Measurements from ENCODE around the gene SORCS2. TPM values are rescaled to one million over a fixed set of nuclear protein-coding genes. Genes with fewer than 3 reads are reported as not detected.

The SORCS2 gene
- total RNA-seq, 4 donors from 2014 or later, result 0.19 to 0.85 (median 0.66) TPM

- TF ChIP-seq CTCF (IDR thresholded peaks at IDR 0.05; ENCODE audit: low read depth), result no peak
These were observed 558.6 kb downstream of the SORCS2 start for GRCh38 chr4:7750972-7751371.

DNA sequence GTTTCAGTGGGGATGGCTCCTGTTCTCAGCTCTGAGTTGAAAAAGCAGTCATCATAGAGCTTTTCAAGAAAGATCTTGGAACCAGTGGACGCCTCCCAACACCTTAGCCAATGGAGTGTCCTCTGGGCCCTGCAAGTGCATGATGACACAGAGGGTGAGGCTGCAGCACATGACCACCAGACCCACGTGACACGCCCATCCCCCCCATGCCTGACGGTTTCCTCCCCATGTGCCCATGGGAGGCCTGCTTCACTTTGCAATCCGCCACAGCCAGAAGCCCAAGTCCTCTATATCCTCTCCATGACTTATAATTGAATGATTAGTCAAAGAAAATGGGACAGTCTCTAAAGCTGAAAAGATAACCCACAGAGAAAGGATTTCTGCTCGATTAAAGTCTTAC is 560.3 kb downstream of the SORCS2 start:
- TF ChIP-seq CTCF (IDR thresholded peaks at IDR 0.05; ENCODE audit: low read depth), result no peak

- no peak for TF ChIP-seq CTCF (IDR thresholded peaks at IDR 0.05; ENCODE audit: low read depth)
These were observed 560.9 kb downstream of the SORCS2 start for GRCh38 chr4:7753271-7753670.

DNA sequence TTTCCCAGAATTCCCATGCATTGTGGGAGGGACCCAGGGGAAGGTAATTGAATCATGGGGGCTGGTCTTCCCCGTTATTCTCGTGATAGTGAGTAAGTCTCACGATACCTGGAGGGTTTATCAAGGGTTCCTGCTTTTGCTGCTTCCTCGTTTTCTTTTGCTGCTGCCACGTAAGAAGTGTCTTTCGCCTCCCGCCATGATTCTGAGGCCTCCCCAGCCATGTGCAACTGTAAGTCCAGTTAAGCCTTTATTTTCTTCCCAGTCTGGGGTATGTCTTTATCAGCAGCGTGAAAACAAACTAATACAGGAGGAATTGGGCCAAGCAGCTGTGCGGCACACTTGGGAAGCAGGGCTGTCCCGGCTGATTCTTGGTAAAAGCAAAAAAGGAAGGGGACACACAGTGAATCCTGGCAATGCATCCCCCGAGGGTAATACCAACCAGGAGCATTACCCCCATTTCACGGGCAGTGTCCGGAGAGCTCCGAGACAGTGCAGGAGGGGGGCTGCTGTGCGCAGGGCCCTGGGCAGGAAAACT is 561.7 kb downstream of the SORCS2 start:
- no peak for TF ChIP-seq CTCF (IDR thresholded peaks at IDR 0.05; ENCODE audit: low read depth)

DNA sequence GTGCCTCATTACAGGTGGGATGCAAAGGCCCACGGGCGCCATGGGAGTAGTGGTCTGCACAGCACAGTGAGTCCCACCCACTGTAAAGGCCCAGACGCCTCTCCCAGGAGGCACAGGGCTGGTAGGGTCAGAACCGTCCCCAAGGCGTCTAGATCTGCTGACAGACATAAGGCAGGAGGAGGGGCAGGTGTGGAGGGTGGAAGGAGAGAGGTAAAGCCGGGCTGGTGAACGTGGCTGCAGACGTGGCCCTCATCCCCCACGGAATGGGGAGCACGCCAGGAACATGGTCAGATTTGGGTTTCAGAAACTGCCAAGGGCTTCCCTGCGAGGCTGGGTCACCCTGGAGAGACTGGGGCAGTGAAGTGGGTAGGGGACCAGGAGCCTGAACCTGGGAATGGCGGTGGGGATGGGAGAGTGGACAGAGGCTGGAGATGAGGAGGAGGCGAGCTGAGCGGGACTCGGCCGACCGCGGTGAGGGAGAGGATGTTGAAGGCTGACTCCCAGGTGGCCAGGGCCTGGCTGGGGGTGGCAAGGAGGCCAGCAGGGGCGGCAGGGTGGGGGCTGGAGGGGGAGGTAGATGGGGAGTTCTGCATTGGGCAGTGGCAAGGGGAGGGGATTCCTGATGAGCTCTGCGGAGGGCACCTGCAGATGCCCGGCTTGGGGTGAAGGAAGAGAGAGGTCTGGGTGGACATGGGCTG is 562.4 kb downstream of the SORCS2 start:
- TF ChIP-seq CTCF (IDR thresholded peaks at IDR 0.05; ENCODE audit: low read depth), result no peak

GRCh38 chr4:7755561-7755960 is 563.2 kb downstream of the SORCS2 start:
- TF ChIP-seq CTCF (IDR thresholded peaks at IDR 0.05; ENCODE audit: low read depth), result no peak

GRCh38 chr4:7756071-7756470 is 563.7 kb downstream of the SORCS2 start:
- no peak for TF ChIP-seq CTCF (IDR thresholded peaks at IDR 0.05; ENCODE audit: low read depth)
